ENCODE measurements around the gene BMP2K.

Gene BMP2K

GRCh38 chr4:78939667-78940008 is 163.5 kb downstream of the BMP2K start:
- no peak for DNase-seq

- no peak for DNase-seq
These were observed 164.6 kb downstream of the BMP2K start for GRCh38 chr4:78940752-78941151.

GRCh38 chr4:78944381-78944780 is 168.2 kb downstream of the BMP2K start:
- DNase-seq, result no peak

- DNase-seq, result no peak
These were observed 169.6 kb downstream of the BMP2K start for GRCh38 chr4:78945651-78946179.

- no peak for DNase-seq
These were observed 173.6 kb downstream of the BMP2K start for GRCh38 chr4:78949735-78950134.

GRCh38 chr4:78951862-78952472 is 175.8 kb downstream of the BMP2K start:
- DNase-seq, result peak; percentile 42

GRCh38 chr4:78953231-78953630 is 177.1 kb downstream of the BMP2K start:
- DNase-seq, result no peak

- peak; percentile 24 for DNase-seq
These were observed 177.9 kb downstream of the BMP2K start for GRCh38 chr4:78953769-78954666.

- DNase-seq, result no peak
These were observed 180.8 kb downstream of the BMP2K start for GRCh38 chr4:78956975-78957374.

- no peak for DNase-seq
These were observed 184.8 kb downstream of the BMP2K start for GRCh38 chr4:78960926-78961325.

Measured in NCI-H345 (cell line).